NOMO-1 (cell line): ENCODE measurements around the gene MACROD2.
"Not testable (repeated sequence)": the region's sequence is repeated elsewhere in the genome, so short reads cannot be mapped to it uniquely, and the experiment has no call there.

Experiments
- DNase-seq, 2 experiments: peaks; one replicate each; lab custom pipeline; 2025; ENCODE audit not compliant: unreplicated experiment in 2 of 2; lab: John Stamatoyannopoulos, UW

The MACROD2 gene

DNA sequence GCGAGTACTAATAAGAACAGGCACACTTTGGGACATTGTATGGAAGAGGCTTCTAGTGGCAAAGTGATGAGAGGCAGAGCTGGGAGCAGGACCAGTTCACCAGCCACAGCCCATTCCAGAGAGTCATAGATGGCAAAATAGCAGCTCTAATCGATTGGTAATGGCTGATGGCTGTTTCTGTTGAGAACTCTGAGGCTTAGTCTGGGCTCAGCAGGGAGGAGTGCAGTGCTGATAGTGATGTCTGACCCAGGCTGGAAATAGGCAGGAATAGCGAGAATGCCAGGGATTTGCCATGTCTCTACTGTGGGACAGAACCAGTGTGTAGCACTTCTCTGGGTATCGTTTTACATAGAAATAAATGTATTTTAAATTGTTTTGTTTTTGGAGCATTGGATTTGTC lies 962.1 kb downstream of the MACROD2 start:
- no peak for DNase-seq

DNA sequence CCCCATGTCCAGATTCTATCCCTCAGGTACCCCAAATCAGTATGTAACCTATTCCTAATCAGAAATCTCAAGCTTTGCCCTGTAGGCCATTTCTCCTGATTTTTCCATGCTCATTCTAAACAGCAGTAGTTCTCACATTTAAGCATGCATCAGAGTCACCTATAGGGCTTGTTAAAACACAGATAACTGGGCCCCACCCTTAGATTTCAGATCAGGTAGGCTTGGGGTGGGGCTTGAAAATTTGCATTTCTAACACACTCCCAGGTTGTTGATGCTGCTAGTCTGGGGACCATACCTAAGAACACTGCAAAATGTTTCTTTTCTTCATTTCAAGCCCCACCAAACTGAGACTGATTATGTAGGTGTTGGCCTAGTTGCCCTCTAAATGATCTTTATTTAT lies 963.3 kb downstream of the MACROD2 start:
- no peak for DNase-seq

DNA sequence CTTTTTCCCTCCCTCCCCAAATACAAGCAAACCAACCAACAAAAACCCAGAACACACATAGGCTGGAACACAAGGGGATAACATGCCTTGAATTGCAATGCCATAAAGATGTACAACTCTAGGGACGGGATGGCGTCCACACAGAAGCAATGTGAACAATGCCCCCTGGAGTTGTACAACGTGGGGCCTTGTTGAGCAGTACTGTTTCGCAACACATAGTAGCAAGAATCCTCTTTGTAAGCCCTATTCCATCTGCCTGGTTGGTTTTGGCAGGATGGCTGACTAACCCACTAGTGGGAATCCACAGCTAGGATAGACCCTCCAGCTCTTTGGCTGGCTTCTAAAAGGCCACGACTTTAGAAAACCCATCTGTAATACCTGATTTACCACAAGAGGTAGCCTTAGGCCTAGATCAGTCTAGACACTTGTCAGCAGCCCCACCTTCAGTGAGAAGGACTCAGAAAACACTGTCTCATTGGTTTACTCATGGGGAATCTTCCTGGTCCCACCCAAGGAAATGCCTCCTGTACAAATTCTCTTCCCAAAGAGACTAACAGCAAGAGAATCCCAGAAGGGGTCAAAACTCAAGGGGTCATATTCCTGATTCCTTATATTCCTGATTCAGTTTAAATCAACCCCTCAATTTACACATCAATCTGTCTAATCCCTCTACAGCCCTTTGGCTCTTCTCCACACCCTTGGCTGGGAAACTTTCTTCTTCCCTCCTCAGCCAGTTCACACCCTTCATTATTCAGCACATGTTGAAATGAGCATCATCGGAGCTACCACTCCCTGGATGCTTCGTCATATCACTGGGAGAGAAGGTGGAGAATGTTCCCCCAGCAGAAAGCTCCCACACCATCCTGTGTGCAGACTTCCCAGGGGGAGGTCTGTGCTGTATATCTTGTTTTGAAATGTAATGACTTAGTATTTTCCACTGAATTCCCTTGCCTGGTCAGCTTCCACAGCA lies 964.5 kb downstream of the MACROD2 start:
- no peak for DNase-seq

DNA sequence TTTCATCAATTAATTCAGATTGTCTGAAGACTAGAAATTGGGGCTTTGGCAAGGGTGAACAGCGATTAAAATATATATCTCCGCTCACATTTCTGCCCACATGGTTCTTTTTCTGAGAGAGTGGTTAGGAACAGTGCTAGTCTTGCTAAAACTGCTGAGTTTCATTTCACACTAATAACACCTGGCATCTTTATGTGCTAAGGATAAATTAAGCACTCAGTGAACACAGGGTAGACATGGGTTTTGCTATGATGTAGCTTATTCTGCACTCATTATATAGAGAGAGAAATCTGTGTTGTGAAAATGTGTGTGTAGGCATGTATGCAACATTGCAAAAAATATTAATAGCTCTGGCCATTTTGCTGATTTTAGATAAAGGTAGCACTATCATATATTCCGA lies 965.5 kb downstream of the MACROD2 start:
- no peak for DNase-seq

DNA sequence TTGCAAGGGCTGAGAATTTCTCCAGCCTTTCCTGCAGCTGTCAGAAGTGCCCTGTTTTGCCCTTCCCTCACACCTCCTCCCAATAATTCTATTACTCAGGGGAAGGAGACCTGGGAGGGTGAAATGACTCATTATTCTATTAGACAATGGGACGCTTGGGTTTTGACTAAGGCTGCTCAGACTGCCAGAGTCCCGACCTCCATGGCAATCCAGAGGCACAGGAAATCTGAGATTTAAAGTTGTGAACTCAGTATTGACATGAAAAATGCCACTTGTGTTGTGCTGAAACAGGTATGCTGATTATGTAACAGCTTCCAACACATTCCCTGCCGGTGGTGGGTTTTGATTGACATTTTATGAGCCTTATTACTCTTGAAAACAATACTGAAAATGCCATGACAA lies 967.9 kb downstream of the MACROD2 start:
- DNase-seq: no peak

DNA sequence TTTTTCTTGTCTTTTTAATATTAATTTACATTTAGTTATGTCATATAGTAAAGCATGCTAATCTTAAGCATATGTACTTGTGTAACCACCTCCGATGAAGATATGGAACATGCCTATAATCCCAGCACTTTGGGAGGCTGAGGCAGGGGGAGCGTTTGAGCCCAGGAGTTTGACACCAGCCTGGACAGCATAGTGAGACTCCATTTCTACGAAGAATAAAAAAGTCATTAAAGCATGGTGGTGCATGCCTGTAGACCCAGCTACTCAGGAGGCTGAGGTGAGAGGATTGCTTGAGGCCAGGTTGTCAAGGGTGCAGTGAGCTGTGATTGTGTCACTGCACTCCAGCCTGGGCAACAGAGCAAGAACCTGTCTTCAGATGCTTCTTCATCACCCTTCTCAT lies 970.9 kb downstream of the MACROD2 start:
- no peak for DNase-seq

DNA sequence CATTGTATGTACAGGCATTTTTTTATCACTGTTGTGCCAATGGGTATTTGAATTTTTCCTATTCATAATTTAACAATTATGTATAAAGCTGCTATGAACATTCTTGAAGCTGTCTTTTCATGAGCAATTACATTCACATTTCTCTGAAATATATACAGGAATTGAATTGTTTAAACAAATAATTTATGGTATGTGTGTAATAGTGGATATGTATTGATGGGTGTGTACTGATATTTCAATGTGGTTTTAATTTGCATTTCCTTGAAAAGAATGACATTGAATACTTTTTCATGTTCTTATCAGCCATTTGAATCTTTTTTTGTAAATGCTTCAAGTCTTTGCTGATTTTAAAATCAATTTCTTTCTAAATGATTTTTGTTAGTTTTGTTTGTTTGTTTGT lies 971.5 kb downstream of the MACROD2 start:
- no peak for DNase-seq

DNA sequence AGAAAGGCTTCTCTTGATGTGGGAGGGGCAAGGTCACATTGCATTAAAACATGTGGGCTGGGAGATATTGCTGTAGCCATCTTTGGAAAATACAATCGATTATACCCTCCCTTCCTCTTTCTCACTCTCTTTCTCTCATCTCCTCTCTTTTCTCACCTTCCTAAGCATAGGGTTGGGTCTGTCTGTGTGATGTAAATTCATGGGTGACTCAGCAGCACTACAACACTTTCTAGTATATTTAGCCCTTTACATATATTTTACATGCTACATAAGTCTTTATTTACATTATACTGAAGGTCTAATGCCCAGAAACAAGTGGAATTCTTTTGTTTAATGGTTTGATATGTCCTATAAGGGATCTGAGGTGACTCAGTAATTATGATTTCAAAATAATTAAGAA lies 976.9 kb downstream of the MACROD2 start:
- no peak for DNase-seq

DNA sequence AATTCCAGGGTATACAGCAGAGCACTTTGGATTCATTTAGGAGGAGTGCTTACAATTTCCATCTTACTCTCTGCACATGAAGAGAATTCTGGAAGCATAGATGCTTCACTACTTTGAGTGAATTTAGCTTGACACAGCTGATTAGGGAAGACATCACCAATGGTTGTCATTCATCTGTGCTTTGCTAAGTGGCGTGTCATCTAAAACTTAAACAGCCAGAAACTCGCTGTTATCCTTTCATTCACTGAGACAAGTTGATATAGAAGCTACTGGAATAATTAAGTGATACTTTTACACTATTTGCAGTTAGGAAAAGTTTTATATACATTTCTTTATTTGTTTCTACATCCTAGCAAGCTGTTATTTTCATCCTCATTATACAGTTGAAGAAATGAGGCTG lies 977.4 kb downstream of the MACROD2 start:
- DNase-seq: no peak

DNA sequence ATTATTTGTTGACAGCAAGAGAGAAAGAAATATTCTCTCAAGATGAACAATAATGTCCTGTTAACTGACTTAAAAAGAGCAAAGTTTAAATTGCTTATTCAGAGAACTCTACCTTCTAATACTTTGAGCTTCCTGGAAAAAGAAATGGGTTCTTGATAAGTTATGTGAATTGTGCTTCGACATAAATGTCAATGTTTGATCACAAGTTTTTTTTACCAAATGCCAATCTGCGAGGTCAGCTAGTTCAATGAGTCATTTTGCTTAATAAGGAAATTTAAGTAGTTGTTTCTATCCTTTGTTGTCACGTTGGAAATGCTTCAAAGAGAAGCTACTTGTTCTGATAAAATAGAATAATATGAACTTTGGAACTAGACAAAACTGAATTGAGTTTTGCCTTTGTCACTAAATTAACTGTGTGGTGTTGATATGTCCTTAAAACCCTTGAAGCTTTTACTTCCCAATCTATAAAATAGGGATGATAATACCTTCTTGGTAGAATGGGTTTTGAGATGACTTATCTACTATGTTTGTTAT lies 984.2 kb downstream of the MACROD2 start:
- DNase-seq: no peak

DNA sequence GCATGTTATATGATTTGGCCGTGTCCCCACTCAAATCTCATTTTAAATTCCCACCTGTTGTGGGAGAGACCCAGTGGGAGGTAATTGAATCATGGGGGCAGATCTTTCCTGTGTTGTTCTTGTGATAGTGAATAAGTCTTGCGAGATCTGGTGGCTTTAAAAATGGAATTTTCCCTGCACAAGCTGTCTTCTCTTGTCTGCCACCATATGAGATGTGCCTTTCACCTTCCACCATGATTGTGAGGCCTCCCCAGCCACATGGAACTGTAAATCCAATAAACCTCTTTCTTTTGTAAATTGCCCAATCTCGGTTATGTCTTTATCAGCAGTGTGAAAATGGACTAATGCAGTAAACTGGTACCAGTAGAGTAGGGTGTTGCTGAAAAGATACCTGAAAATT lies 986.2 kb downstream of the MACROD2 start:
- DNase-seq: not testable (repeated sequence)

DNA sequence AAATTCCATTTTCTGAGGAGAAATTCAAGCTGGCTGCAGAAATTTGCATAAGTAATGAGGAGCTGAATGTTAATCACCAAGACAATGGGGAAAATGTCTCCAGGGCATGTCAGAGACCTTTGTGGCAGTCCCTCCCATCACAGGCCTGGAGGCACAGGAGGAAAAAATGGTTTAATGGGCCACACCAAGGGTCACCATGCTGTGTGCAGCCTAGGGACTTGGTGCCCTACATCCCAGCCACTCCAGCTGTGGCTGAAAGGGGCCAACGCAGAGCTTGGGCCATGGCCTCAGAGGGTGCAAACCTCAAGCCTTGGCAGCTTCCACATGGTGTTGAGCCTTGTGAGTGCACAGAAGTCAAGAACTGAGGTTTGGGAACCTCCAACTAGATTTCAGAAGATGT lies 987.0 kb downstream of the MACROD2 start:
- DNase-seq: not testable (repeated sequence)

DNA sequence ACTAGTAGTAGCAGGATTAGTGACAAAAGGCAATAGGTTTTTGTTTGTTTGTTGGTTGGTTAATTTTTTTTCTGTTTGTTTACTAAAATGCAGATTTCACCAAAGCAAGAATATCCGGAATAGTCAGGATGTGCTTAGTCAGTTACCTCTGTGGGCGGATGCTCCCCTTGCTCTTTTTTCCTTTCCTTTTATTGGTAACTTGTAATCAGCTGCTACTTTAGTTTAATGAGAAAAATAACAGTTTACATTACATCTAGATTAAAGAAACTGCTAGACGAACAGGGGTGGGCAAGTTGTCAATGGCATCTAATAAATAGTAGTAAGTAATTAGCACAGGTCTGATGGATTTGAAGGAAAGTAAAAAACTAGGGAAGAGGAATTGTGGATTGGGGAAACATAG lies 989.0 kb downstream of the MACROD2 start:
- DNase-seq: no peak

DNA sequence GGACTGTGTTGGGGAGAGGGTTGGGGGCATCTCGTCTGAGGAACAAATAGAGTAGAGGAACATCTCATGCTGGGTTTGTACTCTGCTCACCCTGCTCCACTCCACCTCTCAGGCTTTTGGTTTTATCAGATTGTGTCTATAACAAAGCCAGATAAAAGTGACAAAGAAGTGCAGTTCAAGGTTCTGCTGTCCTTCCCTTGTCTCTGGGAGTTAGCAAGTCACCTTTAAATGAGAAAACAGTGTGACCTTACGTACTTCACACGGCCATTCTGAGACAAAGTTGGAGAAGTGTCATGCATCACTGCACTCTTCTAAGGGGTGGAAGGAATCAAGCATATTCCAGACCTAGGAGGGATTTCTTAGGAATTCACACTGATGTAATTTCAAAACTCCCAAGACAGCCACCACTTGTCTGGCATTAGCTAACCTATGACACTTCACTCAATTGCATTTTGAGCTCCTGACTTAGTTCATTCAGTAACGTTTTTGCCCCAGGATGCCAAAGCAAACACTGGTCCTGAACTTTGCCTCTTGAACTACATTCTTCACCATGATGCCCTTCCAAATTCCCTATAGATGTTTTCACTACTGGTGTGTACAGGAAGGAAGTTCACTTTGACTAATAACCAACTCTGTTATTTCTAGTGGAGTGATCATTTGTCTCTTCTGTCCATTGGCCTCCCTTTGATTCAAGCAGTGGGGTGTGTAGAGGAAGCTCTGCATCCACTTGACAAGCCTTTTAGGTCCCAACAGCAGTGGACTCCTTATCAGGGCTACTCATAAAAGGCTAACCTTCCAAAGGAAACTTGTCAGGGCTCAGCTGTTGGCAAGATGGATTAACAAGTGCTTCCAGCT lies 989.7 kb downstream of the MACROD2 start:
- no peak for DNase-seq

DNA sequence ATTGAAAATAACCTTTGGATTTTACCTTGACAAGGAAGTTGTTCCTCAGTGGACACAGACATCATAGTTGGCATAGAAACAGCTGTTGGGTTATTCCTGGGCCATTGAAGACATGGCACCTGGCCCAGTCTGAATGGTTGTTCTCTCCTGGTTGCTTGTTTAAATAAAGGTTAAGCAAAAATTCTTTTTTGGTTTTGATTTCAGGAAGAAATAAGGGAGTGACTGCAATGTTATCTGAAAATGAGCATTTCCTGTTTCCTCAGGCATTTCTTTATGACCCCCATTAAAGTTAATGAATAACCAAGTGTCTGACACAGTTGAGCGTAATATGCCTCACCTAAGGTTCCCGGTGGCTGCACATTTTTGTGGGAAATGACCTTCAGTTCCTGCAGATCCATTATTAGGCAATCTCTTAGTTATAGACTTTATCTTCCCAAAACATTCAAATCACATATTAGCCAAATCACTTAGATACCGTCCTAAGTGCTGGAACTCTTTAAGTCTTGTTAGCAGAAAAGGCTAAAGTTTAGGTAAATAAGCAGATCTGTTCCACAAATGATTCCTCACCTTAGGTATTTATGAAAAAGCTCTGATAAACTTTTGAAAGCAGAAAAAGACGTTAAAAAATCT lies 990.8 kb downstream of the MACROD2 start:
- no peak for DNase-seq

DNA sequence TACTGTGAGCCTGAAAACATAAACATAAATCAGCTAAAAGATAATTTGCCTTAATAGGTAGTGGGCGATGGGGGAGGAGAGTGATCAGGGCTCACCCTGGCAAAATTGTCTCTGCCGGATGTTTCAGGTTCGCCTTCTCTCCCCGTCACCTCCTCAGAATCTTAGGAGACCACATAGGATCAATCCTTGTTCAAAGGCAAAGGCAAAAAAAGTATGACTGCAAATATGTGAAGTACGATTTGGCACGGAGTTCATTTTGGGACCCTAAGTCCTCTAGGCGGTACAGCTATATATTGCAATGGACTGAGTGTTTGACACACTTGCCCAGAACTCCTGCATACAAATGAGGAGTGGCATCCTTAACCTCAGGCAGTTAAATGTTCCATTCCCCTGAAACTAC lies 991.3 kb downstream of the MACROD2 start:
- DNase-seq: no peak

DNA sequence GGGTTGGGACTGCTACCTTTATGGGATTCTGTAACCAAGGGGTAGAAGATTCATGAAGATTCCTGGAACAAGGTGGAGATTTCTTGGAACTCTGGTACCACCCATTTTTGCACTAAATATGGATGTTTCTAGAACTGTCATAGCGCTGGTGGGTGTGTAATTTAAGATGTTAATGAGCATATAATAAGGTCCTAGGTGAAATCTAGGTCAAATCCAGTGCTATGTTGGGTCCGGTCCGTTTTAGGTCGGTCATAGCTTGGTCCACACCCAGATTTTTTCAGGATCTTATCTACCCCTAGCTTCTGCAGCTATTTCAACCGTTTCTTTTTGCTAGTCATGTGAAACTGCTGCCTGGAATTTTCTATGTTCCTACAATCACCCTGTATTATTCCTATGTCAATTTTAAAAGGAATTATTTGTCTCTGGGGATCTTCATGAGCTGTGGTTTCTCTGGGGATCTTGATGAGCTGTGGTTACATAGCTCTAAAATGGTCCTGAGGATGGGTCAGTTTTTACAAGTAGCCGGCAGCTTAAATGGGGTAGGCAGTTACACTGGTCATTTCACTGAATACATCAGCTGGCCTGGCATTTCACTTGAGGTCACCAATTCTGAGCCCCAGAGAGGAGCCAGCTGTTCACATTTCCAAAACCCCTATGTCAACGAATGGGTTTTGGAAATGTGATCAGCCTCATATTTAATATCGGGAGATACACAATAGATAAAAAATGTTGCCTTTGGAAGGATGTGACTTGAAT lies 994.4 kb downstream of the MACROD2 start:
- DNase-seq: no peak

DNA sequence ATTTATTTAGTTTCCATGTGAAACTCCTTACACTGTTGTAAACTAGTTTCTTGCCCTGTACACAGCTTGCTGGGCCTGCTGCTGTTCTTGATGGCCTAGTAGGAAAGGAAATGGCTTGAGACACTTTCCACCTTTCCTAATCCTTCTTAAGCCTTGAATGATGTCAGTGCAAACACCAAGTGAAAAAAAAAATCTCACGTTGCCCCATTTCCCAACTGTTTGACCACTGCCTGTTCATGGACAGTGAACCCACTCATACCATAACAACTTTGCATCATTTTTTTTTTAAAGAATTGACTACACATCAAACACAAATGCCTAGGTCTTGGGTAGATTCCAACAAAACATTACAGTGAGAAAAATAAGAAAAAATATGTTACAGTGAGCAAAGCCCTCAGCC lies 995.7 kb downstream of the MACROD2 start:
- no peak for DNase-seq

DNA sequence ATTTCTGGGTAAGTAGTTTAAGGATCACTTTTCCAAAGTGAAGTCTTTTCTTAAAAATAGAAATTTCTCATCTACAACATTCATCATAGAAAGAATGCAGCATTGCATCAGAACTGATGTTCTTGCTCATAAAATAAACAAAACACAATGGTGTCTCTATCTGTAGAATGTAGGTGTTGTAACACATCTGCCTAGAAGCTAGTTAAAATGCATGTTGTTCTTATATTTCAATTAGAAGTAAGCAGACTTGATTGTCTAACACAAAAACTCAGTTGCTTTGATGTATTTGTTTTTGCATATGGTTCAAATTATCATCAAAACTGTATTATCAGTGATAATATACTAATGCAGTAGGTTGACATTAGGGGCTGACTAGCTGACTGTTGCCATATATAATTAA lies 996.8 kb downstream of the MACROD2 start:
- no peak for DNase-seq

DNA sequence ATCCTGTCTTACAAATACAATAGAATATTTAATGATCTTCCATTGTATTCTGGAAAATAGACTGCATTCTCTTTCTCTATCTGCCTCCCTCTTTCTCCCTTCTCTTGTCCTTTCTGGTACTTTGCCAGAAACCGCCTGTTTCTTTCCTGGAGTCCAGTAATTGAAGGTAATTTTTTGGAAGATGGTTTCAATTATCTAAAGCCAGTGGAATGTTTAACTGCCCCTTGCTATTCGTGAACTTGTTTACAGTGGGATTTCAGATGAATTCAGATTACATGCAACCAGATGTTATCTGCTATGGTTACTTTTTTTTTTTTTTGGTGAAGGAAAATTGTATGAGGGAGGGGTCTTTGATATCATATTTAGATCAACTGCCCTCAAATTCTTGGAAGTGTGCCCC lies 997.6 kb downstream of the MACROD2 start:
- DNase-seq: no peak
